GM21447 (cell line): ENCODE data around the gene IMPA2.
"Not testable (repeated sequence)": the region's sequence is repeated elsewhere in the genome, so short reads cannot be mapped to it uniquely, and the experiment has no call there.

Experiments used
- ATAC-seq: cut with Tn5 transposase; IDR thresholded peaks from one replicate; pipeline ENCODE4 v1.9.1; 2021; ENCODE audit not compliant: unreplicated experiment

The IMPA2 gene

DNA sequence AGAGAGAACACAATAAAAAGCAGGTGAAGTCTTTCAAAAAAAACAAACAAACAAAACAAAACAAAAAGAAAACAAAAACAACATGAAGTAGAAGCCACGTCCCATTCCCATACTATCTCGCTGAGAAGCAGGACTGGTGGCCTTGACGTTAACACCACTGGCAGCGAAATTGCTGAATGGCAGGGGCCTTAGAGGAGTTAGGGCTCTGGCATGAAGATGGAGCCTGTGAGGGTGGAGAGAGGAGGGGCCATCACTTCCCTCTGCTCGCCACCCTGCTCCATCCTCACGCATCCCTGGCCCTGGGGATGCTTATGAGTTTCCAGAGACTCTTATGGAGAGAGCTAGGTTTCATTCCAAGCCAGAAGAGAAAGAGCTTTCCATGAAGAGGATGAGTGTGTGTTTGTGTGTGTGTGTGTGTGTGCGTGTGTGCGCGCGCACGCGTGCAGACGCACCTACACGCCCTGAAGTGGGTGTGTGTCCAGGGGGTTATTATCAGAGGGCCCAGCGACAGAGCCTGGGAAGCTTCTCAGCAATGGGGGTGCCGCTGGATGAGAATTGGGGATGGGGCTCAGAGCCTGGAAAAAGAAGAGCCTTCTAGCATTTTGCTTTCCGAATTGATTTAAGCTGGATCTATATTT is 20.4 kb upstream of the IMPA2 start:
- no peak for ATAC-seq

DNA sequence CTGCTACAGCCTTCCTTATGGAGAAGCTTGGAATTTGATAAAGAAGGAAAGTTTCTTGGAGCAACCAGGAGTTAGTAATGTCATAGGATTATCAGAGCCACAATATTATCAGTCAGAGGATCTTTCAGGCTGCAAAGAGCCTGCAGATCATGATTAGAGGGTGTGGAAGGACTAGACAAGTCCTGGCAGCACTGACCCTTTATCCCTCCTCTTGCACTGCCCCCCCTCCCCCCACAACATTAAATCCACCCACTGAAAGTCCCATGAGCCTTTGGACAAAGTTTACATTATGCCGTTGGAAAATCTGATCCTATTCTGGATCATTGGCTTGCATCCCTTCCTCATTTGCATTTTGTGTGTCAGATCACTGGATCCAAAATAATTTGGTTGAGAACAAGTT is 18.7 kb upstream of the IMPA2 start:
- no peak for ATAC-seq

DNA sequence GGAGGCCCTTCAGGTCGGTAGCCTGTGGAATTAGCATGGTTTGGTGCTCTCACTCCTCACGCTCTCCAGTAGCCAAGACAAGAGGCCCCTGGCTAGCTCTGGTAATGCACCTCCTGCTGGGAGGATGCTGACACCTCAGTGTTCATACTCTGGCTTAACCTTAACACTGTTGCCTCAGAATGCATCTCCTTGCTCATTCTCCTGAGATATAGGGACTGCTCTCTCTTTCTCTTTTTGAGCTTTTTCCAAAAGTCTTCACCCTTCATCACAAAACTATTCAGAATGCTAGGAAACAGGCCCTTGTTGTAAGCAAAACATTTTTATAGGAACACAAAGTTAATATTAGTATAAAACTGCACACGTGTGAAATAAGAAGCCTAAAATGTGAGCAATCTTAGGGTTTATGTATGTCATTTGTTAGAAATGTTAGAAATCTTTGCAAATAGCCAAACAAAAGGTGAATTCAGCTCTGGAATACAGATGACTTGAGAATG is 17.3 kb upstream of the IMPA2 start:
- no peak for ATAC-seq

DNA sequence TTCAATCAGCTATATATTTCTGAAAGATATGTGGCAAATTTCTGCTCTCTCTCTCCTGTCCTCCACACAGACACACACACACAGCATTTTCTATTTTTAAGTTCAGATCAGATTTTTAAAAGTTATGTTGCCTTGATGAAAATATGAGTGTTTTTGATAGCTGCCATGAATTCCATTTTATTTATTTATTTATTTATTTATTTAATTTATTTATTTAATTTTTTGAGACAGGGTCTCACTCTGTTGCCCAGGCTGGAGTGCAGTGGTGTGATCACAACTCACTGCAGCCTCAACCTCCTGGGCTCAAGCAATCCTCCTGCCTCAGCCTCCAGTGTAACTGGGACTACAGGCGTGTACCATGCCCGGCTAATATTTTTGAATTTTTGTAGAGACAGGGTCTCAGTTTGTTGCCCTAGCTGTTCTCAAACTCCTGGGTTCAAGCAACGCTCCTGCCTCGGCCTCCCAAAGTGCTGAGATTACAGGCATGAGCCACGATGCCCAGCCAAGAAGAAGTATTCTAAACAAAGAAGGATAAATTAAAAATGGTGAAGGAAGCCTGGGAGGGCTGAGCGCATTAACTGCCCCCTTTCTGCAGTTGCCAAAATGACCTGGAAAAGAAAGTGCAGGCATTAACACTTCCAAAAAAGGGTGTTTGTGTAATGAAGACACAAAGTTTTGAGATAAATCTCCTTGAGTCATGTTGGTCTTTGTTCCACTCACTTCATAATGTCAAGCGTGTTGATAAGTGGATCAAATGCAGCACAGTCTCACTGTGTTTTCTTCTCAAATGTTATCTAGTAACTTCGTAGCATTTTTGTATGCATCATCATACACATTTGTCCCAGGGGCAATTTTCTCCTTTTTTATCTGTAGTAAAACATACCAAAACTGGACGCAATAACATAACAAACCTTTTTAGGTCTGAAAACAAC is 11.1 kb upstream of the IMPA2 start:
- no peak for ATAC-seq

DNA sequence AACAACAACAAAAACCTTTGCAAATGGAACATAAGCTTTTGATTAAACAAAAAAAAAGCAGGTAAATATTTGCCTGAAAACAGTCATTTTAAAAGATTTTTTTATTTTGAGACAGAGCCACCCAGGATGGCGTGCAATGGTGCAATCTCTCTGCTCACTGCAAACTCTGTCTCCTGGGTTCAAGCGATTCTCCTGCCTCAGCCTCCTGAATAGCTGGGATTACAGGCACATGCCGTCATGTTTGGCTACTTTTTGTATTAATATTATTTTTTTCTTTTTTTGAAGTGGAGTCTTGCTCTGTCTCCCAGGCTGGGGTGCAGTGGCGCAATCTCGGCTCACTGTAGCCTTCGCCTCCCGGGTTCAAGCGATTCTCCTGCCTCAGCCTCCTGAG is 10.5 kb upstream of the IMPA2 start:
- ATAC-seq = not testable (repeated sequence)

DNA sequence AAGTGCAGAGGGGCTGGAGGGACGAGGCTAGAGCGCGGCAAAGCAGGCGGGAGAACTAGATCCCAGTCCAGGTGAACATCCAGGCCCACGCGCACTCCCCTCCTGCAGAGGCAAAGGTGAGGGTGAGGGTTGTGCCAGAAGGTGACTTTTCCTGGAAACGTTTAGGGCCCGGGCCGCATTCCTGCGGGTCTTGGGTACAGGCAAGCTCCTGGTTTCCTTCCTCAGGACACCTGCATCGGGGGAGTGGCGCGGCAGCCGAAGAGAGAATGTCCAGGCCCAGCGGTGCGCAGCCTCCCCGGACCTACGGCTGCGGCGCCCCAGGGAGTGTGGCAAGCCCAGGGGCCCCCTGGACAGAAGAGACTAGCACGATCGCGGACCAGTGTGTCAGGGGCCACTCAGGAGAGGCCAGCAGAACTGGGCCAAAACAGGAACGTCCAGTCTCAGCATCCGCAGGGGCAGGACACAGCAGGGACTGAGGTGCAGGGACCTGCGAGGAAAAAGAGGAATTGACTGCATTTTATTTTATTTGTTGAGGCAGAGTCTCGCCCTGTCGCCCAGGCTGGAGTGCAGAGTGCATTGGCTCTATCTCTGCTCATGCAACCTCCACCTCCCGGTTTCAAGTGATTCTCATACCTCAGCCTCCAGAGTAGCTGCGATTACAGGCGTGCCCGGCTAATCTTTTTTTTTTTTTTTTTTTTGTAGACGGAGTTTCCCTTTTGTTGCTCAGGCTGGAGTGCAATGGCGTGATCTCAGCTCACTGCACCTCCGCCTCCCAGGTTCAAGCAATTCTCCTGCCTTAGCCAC is 8.7 kb upstream of the IMPA2 start:
- no peak for ATAC-seq

DNA sequence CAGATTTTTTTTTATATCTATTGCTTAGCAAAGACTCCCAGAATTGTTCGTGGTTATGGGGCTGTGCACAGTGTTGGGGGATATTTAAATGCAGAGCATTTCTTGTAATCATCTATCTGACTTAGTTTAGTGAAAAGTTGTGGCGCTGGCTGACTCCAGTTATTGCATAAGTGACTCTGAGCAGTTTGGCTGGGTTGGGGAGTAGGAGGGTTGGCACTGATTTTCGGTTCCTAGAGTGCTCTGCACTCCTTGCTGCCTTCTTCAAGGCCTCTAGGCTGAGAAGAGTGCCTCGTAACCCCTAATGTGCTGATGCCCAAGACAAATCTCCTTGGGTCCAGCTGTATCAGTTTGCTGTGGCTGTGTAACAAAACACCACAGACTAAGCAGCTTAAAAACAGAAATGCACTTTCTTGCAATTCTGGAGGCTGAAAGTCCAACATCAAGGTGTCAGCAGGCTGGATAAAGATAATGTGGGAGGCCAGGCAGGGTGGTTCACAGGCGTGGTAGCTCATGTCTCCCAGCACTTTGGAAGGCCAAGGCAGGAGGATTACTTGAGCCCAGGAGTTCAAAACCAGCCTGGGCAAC is 6.5 kb upstream of the IMPA2 start:
- no peak for ATAC-seq

DNA sequence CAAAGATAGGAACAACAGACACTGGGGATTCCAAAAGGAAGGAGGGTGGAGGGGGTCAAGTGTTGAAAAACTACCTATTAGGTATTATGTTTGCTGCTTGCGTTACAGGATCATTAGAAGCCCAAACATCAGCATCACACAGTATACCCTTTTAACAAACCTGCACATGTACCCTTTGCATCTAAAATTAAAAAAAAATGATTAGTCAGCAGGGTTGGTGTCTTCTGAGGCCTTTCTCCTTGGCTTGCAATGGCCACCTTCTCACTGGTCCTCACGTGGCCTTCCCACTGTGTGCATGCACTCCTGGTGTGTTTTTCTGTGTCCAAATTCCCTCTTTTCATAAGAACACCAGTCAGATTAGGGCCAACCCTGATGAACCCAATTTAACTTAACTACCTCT is 5.6 kb upstream of the IMPA2 start:
- ATAC-seq = no peak

DNA sequence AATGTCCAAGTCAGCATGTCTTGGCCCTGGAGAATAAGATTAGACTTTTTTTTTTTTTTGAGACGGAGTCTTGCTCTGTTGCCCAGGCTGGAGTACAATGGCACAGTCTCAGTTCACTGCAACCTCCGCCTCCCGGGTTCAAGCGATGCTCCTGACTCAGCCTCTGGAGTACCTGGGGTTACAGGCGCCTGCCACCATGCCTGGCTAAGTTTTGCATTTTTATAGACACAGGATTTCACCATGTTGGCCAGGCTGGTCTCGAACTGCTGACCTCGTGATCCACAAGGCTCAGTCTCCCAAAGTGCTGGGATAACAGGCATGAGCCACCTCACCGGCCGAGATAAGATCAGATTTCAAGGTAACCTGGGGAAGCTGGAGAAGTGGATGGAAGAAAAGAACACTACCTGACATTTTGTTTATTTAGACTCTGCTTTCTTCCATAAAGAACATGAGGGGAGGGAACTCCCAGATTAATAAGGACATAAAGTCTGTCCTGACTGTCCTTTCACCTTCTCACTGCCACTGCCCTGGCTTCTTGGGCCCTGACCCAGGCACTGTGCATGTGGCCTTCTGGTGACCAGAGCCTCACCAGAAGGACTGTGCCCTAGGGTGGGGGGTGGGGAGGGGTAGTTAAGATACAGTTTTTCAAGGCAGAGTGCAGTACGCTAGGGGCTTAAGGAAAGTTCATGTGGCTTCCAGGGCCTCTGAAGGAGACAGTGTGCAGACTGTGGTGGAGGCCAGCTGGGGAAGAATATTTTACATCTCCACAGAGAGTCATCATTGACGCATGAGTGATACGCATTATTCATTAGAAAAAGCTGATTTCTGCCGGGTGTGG is 4.8 kb upstream of the IMPA2 start:
- ATAC-seq = no peak

DNA sequence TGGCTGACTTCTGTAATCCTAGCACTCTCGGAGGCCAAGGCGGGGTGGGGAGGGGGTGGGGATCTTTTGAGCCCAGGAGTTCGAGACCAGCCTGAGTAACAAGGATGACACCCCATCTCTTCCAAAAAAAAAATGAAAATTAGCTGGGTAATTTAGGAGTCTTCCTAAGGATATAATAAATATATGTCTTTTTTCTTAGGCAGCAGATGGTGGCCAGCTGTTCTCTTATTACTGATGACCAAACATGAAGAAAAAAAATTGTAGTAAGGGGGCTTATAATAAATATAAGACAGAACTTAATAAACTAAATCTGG is 4.2 kb upstream of the IMPA2 start:
- ATAC-seq = no peak

DNA sequence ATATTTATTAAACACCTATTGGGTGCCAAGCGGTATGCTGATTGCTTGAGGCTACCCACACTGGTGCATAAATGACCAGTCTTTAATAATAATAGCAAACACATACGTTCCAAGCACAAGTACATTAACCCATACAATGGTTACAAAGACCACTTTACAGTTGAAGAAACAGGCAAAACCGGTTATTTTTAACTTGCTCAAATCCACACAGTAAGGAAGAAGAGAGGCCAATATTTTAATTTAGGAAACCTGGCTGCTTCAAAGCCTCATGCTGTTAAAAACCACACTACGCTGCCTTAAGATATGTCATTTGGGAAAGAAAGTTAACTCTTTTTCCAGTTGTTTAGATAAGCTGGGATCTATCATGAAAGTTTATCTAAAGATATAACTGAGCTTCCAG is 2.4 kb upstream of the IMPA2 start:
- no peak for ATAC-seq

DNA sequence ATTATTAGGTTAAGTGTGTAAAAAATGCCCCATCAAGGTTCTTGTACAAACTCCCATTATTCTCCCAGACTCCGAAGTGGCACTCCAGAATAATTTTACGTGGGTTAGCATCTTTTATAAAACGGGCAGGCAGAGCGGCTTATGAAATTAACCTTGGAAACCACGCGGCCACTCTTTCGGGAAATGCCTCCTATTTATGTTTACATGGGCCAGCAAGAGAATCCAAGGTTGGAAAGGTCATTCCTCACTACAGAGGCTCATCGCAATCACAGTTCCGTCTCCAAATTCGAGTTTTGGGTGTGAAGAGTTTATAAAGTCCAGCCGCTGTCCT is 1.2 kb upstream of the IMPA2 start:
- no peak for ATAC-seq

DNA sequence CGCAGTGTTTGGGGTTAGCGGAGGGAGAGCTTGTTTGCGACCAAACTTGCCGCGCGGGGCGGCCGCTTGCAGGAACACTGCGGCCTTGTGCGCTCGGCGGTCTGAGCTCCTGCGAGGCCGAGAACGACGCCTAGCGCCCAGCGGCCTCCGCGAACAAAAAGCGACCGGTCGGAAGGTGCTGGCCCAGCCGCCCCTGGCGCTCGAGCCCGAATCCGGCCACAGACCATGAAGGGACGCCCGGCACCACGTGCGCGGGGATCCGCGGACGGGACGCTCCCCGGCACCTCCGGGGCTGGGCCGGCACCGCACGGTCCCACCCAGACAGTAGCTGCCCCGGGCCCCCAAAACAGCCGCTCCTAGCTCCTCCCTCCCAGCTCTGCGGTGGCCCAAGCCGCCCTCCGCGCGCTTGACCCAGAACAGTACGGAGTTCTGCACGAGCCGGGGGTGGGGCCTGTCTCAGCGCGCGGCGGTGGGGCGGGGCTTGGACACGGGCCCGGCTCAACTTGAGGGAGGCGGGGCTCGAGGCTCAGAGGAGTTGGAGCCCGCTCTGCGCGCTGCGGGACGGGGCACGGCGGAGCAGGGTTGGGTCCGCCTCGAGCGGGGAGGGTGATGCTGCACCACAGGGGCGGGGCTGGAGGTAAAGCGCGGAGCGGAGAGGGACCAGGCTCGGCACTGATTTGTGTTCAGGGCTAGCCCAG is 664 bp upstream of the IMPA2 start:
- ATAC-seq = peak; percentile 87

DNA sequence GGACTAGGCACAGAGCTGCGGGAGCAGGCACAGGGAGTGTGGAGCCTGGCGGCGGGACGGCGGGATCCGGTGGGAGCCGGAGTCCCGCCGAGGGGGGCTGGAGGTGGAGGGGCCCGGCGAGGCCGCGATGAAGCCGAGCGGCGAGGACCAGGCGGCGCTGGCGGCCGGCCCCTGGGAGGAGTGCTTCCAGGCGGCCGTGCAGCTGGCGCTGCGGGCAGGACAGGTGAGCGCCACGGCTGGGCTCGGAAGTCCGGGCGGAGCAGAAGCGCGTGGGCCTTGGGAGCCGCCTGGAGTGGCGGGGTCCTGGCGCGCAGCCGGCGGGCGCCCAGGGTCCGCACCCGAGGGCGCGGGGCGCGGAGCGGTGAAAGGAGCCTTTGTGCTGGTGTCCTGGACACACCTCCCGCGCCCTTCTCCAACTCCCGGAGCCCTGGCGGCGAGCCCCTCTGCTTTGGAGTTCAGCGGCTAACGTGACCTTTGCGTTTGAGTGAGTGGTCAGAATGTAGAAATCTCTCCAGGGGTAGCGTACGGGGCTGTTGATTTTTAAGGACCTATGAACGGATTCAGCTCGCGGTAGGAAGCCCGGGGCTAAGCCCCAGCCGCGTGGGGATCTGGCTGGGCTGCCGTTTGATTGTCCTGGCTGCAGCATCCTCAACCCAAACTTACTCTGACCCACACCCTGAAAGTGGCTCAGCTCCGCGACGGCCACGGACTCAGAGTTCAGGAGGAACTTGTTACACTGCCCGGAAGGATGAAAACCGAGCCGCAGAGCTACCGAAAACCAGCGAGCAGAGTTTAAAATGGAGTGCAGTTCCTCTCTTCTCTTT is 448 bp downstream of the IMPA2 start:
- peak; percentile 18 for ATAC-seq

DNA sequence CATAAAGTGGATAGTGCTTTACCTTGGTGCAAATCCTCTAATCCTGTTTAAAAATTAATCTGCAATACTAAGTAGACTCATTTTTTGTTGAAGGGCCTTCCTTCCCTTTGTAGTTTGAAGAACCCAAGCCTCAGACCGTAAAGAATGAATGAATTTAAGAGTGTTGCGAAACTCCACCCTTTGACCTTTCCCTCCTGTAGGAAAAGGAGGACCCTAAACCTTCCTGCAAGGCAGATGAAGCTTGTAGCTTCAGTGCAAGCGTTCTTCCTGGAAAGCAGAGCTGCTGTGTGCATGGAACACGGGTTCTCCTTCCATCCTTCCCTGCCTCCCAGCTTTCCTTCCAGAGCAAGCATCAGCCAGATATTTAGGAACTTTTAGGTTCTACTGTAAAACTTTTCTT is 1.7 kb downstream of the IMPA2 start:
- no peak for ATAC-seq

DNA sequence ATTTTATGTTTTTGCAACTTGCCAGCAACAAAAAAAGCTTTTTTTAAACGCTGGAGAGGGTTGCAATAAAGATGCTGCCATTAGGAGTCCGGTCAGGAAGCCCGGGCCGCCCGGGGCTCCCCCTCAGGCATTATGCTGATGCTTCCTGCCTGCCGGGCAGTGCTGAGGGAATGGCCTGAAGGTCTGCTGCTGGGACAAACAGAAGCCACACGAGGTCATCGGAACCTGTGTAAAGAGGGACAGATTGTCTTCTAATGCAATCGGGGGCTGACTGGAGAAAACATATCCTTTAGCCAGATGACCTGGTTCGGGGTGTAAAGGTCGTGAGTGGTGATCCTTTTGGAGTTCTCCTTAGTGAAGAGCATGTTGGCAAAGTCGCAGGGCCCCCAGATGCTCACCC is 2.3 kb downstream of the IMPA2 start:
- ATAC-seq = no peak

DNA sequence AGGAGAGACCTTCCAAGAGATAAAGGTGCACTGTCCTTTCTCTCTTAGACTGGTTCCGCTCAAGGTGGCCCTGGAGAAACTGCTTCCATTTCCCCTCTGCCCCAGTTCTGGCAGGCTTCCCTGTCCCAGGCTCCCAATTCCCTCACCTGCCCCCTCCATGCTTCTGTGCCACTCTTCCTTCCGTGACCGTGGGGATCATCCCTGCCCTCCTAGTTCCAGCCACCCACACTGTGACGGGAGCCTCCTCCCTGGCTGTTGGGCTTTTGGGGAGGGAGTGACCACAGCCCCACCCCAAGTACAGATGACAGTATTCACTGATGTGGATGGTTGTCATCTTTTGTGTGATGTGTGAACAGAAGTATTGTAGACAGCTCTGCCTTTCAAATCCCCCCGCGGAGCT is 2.8 kb downstream of the IMPA2 start:
- no peak for ATAC-seq

DNA sequence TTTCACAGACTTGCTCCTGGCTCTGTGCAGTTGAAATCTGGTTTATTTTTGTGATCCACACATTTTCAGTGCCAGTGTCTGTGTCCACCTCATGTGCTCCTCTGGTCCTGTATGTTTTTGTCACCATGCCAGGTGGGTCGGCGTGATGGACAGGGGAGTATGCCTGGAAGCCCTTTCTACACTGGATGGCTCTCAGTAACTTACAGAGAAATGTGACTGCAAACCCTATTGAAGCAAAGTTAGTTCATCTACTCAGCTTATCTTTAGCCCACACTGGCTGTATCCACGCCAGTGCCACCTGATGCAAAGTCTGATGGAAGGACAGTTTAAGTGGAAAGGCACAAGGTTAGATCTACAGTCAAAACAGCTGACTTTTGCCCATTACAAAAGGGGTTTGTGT is 4.3 kb downstream of the IMPA2 start:
- ATAC-seq = no peak

DNA sequence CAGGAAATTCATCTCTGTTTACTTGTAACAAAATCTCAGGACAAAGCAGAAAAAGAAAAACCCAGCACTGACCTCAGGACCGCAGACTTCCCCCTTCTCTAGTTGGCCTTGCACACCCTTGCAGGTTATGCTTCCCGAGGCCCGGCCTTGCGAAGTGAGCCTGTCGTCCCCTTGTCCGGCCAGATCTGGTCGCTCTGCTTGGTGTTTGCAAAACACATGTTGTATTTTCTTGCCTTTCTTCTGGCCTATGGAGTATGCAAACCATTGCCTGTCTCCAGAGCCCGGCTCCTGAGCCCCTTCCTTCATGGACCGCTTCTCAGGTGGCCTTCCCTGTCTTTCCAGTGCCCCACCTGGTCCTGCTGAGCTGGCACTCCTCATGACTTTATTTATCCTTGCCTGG is 4.8 kb downstream of the IMPA2 start:
- ATAC-seq = no peak
